ENCODE results near the gene DTX3. TPM values are rescaled to one million over a fixed set of nuclear protein-coding genes. Genes with fewer than 3 reads are reported as not detected.

Gene DTX3
- total and polyA plus RNA-seq, 2 of the 13 experiments (the other 11 are each of a cell fraction or from before 2014, with no cell fraction given), result 9.0 to 27.2 TPM

DNA sequence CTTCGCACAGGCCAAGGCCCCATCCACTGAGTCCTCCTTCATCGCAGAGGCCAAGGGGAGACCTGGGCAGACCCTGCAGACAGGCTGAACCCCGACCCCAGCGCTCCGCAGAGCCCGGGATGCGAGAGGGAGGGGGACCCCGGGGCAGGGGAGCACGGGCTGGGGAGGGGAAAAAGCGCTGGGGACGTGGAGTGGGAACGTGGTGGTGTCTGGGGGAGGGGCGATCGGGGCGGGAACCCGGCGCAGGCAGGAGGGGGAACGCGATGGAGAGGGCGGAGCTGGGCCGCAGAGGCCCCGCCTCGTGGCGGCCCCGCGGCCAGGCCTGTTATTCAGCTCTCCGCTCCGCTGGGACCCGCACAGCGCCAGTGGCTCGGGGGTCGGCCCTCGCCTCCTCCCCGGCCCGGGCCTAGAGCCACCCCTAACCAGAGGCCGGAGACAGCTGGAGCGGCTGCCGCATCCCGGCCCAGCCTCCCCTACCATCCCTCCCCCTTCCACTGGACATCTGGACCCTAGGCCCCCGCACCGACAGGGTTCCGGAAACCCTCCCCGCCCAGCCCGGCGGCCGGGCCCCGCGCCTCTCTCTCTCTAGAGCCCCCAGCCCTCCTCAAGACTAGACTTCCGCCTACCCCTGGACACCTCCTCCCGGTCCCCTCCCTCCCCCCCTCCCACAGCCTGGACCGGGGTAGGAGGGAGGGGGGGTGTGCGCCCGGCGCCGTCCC is 6.6 kb downstream of the DTX3 start, which contains the start of gene ARHGEF25 (continued):
- TF ChIP-seq, protein P1, sequence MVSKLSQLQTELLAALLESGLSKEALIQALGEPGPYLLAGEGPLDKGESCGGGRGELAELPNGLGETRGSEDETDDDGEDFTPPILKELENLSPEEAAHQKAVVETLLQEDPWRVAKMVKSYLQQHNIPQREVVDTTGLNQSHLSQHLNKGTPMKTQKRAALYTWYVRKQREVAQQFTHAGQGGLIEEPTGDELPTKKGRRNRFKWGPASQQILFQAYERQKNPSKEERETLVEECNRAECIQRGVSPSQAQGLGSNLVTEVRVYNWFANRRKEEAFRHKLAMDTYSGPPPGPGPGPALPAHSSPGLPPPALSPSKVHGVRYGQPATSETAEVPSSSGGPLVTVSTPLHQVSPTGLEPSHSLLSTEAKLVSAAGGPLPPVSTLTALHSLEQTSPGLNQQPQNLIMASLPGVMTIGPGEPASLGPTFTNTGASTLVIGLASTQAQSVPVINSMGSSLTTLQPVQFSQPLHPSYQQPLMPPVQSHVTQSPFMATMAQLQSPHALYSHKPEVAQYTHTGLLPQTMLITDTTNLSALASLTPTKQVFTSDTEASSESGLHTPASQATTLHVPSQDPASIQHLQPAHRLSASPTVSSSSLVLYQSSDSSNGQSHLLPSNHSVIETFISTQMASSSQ (IDR thresholded peaks at IDR 0.05; ENCODE audit: low read depth), result no peak
- TF ChIP-seq, protein P1 (CRISPR knock-in tag; IDR thresholded peaks at IDR 0.05; ENCODE audit: borderline replicate concordance), result no peak
- TF ChIP-seq PHF20 (CRISPR knock-in tag; IDR thresholded peaks at IDR 0.05) (peak; percentile 59; the same call in 1 of the 2 replicates), ZFP91 (CRISPR knock-in tag; IDR thresholded peaks at IDR 0.05; ENCODE audit: borderline replicate concordance) (peak; percentile 52; the same call in 1 of the 2 replicates), KDM4B (CRISPR knock-in tag; IDR thresholded peaks at IDR 0.05) (0 out of 2 replicates have a peak, but pooled peaks have one; percentile 45), KAT7 (CRISPR knock-in tag; IDR thresholded peaks at IDR 0.05; ENCODE audit: borderline replicate concordance) (0 out of 2 replicates have a peak, but pooled peaks have one; percentile 9), ZNF253 (CRISPR knock-in tag; IDR thresholded peaks at IDR 0.05; ENCODE audit: borderline replicate concordance) (0 out of 2 replicates have a peak, but pooled peaks have one; percentile 16), RBFOX2 (IDR thresholded peaks at IDR 0.05; ENCODE audit: low read depth, low read length) (peak; percentile 86), CEBPG (CRISPR knock-in tag; IDR thresholded peaks at IDR 0.05) (no peak), AGO1 (IDR thresholded peaks at IDR 0.05; ENCODE audit: low read depth, low read length, poor library complexity, severe bottlenecking) (no peak), ZMAT5 (CRISPR knock-in tag; IDR thresholded peaks at IDR 0.05; ENCODE audit: borderline replicate concordance, low read depth) (no peak), MAF1 (CRISPR knock-in tag; IDR thresholded peaks at IDR 0.05; ENCODE audit: borderline replicate concordance) (0 out of 2 replicates have a peak, but pooled peaks have one; percentile 58), ZNF567 (CRISPR knock-in tag; IDR thresholded peaks at IDR 0.05; ENCODE audit: borderline replicate concordance) (0 out of 2 replicates have a peak, but pooled peaks have one; percentile 63), TCF12 (IDR thresholded peaks at IDR 0.05) (no peak), TCF12 (CRISPR knock-in tag; IDR thresholded peaks at IDR 0.05) (peak; percentile 84), GABPB1 (CRISPR knock-in tag; IDR thresholded peaks at IDR 0.05) (peak; percentile 83), FOXJ3 (CRISPR knock-in tag; IDR thresholded peaks at IDR 0.05; ENCODE audit: borderline replicate concordance) (no peak)
- TF ChIP-seq, protein P2, sequence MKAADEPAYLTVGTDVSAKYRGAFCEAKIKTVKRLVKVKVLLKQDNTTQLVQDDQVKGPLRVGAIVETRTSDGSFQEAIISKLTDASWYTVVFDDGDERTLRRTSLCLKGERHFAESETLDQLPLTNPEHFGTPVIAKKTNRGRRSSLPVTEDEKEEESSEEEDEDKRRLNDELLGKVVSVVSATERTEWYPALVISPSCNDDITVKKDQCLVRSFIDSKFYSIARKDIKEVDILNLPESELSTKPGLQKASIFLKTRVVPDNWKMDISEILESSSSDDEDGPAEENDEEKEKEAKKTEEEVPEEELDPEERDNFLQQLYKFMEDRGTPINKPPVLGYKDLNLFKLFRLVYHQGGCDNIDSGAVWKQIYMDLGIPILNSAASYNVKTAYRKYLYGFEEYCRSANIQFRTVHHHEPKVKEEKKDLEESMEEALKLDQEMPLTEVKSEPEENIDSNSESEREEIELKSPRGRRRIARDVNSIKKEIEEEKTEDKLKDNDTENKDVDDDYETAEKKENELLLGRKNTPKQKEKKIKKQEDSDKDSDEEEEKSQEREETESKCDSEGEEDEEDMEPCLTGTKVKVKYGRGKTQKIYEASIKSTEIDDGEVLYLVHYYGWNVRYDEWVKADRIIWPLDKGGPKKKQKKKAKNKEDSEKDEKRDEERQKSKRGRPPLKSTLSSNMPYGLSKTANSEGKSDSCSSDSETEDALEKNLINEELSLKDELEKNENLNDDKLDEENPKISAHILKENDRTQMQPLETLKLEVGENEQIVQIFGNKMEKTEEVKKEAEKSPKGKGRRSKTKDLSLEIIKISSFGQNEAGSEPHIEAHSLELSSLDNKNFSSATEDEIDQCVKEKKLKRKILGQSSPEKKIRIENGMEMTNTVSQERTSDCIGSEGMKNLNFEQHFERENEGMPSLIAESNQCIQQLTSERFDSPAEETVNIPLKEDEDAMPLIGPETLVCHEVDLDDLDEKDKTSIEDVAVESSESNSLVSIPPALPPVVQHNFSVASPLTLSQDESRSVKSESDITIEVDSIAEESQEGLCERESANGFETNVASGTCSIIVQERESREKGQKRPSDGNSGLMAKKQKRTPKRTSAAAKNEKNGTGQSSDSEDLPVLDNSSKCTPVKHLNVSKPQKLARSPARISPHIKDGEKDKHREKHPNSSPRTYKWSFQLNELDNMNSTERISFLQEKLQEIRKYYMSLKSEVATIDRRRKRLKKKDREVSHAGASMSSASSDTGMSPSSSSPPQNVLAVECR (CRISPR knock-in tag; IDR thresholded peaks at IDR 0.05; ENCODE audit: borderline replicate concordance), result peak; percentile 80; the same call in 1 of the 2 replicates

All from HepG2 (cell line).